RPMI7951 (cell line): ENCODE results near the gene RARS1. TPM values are rescaled to one million over a fixed set of nuclear protein-coding genes. Genes with fewer than 3 reads are reported as not detected.
"Not testable (repeated sequence)": the region's sequence is repeated elsewhere in the genome, so short reads cannot be mapped to it uniquely, and the experiment has no call there.

Experiments used
- DNase-seq: peaks from one replicate; pipeline ENCODE4 v3.0.0-alpha.2; 2012; ENCODE audit warnings: low read depth
- total RNA-seq: library from RNA; depleted of rRNA; stranded (reverse); fragments of >200 nt; shearing (Covaris generic); gene quantifications from 2 replicates; pipeline ENCODE4 v1.2.3, GENCODE V29; 2014

The RARS1 gene
- total RNA-seq, 1 experiment from 2014 or later = 139 TPM

- no peak for DNase-seq
Observed at GRCh38 chr5:168480601-168481000, 5.7 kb upstream of the RARS1 start.

DNA sequence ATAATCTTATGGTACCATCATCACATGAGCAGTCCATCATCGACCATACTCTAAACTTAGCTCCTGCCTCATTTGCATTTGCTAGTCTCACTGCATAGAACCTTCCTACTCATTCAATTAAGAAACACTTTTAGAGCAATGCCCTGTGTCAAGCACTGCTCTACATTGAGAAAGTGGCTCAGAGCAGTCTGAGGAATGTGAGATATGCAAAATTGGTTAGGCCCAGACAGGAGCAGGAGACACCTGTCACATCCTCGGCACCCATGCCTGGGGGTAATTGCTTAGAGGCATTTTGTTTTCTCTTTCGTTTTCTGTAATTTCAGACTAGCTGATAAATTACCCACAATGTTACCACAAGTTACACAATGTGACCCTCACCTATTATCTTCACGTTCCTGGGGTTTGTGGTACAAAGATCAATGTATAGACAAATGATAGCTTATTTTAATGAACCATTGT, 4.9 kb upstream of the RARS1 start:
- DNase-seq = no peak

- DNase-seq = no peak
Observed at GRCh38 chr5:168482361-168482760, 3.9 kb upstream of the RARS1 start.

GRCh38 chr5:168489059-168489458, 2.8 kb downstream of the RARS1 start:
- DNase-seq = no peak

DNA sequence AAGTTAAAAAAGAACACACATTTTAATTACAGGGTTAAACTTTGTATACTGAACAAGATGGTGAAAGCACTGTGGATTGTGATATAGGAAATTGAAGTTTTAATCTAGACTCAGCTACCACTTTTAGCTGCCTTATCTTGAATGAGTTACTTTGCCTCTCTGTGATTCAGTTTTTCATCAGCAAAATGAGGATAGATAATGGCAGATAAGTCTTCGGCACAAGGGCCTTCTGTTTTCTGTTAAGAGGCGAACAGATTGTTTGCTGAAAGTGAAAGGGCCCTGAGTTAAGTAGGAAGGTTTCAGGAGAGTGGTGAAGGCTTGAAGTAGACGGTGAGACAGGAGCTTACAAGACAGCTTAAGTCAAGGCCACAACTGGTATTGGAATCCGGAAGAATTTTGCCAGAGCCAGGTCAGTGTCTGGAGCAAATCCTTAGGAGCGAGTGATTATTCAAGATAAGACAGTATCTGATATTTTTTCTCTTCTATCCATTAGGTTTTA, 7.8 kb downstream of the RARS1 start:
- DNase-seq = no peak

DNA sequence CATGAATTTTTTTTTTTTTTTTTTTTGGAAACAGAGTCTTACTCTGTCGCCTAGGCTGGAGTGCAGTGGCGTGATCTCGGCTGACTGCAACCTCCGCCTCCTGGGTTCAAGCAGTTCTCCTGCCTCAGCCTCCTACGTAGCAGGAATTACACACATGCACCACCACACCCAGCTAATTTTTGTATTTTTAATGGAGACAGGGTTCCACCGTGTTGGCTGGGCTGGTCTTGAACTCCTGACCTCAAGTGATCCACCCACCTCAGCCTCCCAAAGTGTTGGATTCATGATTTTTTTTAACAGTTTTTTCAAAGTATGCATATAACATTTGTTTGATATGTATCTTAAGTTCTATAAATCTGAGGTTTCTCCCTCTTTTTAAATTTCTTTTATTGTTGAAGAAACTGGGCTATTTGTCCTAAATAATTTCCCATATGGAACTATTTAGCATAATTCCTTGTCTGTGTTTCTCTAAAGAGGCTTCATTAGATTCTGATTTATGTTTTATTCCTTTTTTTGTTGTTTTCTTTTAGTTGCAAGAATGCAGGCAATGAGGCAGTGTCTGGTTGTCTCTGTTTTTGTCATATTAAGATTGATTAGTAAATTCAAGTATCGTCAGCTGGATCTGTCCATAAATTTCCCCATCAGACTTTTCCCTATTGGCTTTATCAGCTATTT, 16.4 kb downstream of the RARS1 start:
- no peak for DNase-seq

DNA sequence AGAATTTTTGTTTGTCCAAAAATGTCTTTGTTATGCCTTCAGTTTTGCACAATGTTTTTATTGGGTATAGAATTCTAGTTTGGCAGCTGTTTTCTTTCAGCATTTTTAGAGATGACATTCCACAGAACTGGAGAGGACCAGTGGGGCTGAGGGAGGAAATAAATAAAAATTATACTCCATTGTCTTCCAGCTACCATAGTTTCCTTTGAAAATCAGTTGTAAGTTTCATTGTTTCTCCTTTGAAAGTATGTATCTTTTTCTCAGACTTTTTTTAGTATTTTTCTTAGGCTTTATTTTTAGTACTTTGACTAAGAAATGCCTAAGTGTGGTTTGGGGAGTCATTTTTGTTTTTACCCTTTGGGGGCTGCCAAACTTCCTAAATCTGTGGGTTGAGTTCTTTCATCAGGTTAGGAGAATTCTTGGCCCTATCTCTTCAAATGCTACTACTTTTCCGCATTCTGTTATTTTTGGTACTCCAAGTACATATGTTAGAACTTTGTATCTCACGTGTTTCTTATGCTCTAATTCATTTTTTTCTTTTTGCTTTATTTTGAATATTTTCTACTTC, 27.7 kb downstream of the RARS1 start:
- no peak for DNase-seq

DNA sequence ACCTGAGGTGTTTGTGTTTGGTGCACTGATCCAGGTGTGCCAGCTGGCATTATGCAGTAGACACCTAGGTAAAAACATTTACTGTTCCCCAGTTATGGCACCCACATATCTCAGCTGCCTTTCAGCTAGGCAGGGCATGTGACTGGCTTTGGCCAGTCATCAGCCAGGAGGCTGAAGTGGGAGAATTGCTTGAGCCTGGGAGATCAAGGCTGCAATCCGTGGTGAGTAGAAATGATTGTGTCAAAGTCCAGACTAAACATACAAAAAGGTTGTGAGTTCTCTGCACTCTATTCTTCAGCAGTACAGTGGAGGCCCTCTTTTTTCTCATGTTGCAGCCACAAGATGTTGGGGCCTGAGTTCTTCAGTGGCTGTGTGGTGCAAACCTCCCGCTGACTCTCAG, 39.6 kb downstream of the RARS1 start:
- DNase-seq = no peak

DNA sequence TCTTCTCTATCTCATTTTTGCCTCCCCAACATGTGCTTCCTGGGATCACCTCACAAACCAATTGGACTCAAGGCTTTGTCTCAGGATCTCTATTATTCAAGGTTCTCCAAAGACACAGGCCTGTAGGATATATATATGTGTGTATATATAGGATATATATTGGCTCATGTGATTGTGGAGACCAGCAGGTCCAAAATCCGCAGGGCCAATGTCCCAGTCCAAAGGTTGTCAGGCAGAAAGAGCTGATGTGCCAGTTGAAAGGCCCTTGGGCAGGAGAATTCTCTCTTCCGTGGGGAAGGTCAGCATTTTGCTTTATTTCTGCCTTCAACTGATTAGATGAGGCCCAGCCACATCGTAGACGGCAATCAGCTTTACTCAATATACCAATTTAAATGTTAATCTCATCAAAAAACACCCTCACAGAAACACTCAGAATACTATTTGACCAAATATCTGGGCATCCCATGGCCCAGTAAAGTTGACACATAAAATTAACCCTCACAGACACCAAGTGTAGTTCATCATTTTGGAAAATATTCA, 41.6 kb downstream of the RARS1 start:
- no peak for DNase-seq

DNA sequence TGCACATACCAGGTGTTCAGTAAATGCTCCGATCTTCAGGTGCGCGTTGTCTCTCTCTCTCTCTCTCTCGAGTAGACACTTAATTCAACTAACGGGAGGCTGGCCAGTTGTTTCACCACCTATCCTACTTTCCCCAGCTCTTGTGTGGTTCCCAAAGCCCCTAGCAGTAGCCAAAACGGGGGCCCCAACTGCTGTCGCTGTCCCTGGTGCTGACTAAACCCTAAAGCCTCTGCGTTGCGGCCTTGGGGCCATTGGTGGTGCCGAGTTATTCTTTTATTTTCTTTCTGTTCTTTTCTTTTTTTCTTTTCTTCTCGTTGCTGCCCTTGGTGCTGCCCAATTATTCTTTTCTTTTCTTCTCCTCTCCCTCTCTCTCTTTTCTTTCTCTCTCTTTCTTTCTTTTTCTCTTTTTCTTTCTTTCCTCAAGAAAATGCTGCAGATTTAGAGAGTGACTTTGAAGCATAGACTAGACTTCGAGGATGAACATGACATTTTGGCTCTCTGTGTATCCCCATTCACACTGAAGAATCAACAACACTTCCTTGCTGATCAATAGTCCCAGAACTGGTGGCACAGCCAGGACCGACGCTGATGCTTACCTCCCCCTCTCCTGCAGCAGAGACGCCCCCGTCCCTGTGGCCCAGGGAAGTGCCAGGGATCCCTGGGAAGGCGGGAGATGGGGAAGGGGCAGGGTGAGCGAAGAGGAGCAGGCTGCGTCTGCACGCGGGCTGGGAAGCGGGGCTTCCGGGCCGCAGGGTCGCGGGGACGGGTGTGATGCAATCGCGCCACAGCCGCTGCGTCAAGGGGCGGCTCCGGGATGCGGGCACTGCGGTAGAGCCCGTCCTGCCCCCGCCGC, 42.5 kb downstream of the RARS1 start, which contains the start of gene FBLL1:
FBLL1 (plus strand) TSS at position 785 of the 853 bp plus-strand sequence. CDS start 200 bp downstream, outside the sequence.
- DNase-seq = peak; percentile 15

- DNase-seq = no peak
Observed at GRCh38 chr5:168529374-168530234, 43.3 kb downstream of the RARS1 start.

- no peak for DNase-seq
Observed at GRCh38 chr5:168530621-168531150, 44.4 kb downstream of the RARS1 start.

DNA sequence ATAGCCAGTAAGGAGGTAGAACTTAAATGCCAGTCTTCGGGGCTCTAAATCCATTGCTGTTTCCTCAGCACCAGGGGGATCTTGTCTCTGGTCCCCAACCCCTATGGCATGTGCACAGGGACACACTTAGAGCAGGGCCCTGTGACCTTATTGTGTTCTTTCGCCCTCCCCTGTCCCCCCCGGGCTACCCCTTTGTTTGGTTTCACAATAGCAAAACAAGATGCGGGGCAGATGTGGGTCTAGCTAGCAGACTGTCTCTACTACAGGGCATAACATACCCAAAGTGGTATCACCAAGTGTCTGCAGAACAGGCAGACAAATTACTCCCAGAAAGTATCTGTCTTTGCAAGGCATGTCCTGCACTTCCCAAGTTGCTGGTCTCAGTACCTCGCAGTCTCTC, 44.9 kb downstream of the RARS1 start:
- DNase-seq = no peak

- no peak for DNase-seq
Observed at GRCh38 chr5:168531987-168532864, 46.0 kb downstream of the RARS1 start.

DNA sequence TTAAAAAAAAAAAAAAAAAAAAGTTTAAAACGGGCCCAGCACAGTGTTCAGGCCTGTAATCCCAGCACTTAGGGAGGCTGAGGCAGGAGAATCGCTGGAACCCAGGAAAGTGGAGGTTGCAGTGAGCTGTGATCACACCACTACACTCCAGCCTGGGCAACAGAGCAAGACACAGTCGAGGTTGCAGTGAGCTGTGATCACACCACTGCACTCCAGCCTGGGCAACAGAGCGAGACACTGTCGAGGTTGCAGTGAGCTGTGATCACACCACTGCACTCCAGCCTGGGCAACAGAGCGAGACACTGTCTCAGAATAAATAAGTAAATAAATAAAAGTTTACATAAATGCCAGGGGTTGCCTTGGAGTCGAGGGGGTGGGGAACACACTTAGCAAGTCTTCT, 48.1 kb downstream of the RARS1 start:
- not testable (repeated sequence) for DNase-seq

- no peak for DNase-seq
Observed at GRCh38 chr5:168537176-168537575, 50.9 kb downstream of the RARS1 start.

- no peak for DNase-seq
Observed at GRCh38 chr5:168549554-168549953, 63.3 kb downstream of the RARS1 start.

DNA sequence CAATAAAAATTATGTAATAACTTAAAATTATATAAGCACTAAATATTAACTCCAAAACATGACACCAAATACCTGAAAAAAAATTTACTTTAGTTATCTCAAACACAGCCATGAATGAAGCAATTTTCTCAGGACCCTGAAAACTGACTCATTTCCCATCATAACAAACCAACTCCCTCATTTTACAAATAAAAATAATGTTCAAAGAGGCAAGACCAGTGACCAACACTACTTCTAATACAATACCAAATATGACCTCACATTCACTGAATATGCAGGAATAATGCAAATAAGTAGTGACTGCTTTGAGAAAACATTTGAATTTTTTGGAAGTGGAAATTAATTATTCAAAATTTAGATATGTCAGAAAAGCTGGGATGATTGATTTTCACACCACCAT, 64.4 kb downstream of the RARS1 start:
- no peak for DNase-seq

DNA sequence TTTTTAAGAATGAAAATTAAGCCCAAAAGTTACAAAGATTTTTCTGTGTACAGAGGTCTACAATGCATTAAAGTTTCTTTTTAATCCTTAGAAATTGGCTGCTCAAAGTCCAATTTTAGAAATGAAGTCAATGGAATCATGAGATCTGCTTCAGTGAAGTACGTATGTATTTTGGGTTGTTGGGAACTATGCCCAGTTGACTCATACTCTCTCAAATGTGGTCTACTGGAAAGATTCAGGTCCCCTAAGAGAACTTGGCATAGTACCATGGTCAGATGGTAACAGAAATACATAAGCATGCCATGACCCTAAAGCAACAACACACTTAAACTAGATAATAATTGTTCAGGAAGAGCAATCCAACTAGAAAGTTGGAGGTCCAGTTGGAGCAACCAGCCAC, 65.9 kb downstream of the RARS1 start:
- peak; percentile 83 for DNase-seq
